ENCODE measurements around the gene TDRD9.

GRCh38 chr14:104066279-104066678 is 138.0 kb downstream of the TDRD9 start:
- TF ChIP-seq CTCF (IDR thresholded peaks at IDR 0.05; ENCODE audit: low read length), result no peak
- no peak for TF ChIP-seq EZH2 (optimal IDR thresholded peaks at IDR 0.05; ENCODE audit: low read depth, low read length)

All from MM.1S (cell line).